Brain microvascular endothelial cell (primary cell): ENCODE measurements around the gene MRPL24.

ENCODE experiments used
- DNase-seq: peaks from one replicate; pipeline ENCODE4 v3.0.0-alpha.2; 2020
- H3K27ac ChIP-seq: fragments of 250-450 bp; sonication (Bioruptor Pico); 2 replicates; pipeline ENCODE4 v1.5.1; 2020; ENCODE audit warnings: mild to moderate bottlenecking, moderate library complexity
- H3K27me3 ChIP-seq: fragments of 250-450 bp; sonication (Bioruptor Pico); replicated peaks from 2 replicates; pipeline ENCODE4 v1.5.1; 2020; ENCODE audit warnings: mild to moderate bottlenecking
- H3K36me3 ChIP-seq: fragments of 250-450 bp; sonication (Bioruptor Pico); replicated peaks from 2 replicates; pipeline ENCODE4 v1.5.1; 2020; ENCODE audit warnings: mild to moderate bottlenecking
- H3K4me3 ChIP-seq: 2 replicates; pipeline ENCODE4 v1.5.1; 2011; ENCODE audit warnings: low read depth, mild to moderate bottlenecking, control low read depth, low read length, moderate library complexity
- in situ Hi-C: cut with HindIII; loops from 2 replicates; pipeline ENCODE4 v1.10.0; 2017; ENCODE audit warnings: low sequenced_read_pairs, low pct_ligation_motif_present
- TF ChIP-seq, protein P1 (sequence below): IDR thresholded peaks from 2 replicates; pipeline ENCODE4 v1.5.1; 2011; ENCODE audit warnings: low read depth, mild to moderate bottlenecking, moderate library complexity, low read length, control low read depth, inconsistent platforms; ENCODE audit errors: missing control alignments

MRPL24 gene

DNA sequence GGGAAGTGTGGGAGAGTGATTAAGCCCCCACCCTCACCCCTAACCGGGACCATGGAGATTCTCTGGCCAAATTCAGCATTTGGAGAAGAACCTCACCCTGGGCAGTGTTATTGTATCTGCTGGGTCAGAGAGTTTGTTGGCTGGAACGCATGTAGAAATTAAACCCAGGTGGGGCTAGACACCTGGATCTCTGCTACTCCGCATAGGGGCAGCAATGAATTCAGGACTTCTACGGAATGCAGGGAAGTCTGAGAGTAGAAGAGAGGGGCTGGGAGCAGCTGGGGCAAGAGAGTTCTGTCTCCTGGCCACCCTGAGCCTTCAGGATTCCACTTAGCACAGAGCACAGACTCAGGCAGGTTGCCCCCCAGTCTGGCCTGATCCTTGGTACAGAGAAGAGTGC, 31.9 kb downstream of the MRPL24 start:
- no peaks in the 10 kb centered on the region for H3K36me3 ChIP-seq
- no peaks in the 10 kb centered on the region for H3K27me3 ChIP-seq
- TF ChIP-seq, protein P1, sequence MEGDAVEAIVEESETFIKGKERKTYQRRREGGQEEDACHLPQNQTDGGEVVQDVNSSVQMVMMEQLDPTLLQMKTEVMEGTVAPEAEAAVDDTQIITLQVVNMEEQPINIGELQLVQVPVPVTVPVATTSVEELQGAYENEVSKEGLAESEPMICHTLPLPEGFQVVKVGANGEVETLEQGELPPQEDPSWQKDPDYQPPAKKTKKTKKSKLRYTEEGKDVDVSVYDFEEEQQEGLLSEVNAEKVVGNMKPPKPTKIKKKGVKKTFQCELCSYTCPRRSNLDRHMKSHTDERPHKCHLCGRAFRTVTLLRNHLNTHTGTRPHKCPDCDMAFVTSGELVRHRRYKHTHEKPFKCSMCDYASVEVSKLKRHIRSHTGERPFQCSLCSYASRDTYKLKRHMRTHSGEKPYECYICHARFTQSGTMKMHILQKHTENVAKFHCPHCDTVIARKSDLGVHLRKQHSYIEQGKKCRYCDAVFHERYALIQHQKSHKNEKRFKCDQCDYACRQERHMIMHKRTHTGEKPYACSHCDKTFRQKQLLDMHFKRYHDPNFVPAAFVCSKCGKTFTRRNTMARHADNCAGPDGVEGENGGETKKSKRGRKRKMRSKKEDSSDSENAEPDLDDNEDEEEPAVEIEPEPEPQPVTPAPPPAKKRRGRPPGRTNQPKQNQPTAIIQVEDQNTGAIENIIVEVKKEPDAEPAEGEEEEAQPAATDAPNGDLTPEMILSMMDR: no peak
- in situ Hi-C loops: no loop called here
- no peak for DNase-seq
- no peak overlapping the region for H3K27ac ChIP-seq
- H3K4me3 ChIP-seq: no peak overlapping the region

DNA sequence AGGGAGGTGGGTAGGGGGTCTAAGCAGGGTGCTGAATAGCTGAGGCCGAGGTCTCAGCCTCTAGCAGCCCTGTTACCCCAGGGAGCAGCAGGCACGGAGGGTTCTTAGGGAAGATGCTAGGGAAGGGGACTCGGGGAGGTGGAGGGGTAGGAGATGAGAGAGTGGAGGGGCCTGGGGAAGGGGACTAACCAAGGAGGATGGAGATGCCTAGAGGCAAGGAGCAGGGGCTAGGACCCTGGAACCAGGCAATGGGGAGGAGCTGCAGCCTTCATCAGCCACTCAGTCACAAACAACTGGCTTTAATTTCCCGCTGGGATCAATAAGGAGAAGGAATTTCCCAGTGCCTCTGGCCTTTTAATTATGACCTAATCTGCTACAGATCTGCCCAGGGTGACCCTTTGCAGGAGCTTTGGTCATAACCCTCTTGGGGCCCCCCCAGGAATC, 32.6 kb downstream of the MRPL24 start:
- TF ChIP-seq, protein P1: no peak
- Histone ChIP-seq H3K36me3 (no peaks in the 10 kb centered on the region), H3K27me3 (no peaks in the 10 kb centered on the region), H3K27ac (no peak overlapping the region), H3K4me3 (no peak overlapping the region)
- in situ Hi-C loops: no loop called here
- DNase-seq: no peak

DNA sequence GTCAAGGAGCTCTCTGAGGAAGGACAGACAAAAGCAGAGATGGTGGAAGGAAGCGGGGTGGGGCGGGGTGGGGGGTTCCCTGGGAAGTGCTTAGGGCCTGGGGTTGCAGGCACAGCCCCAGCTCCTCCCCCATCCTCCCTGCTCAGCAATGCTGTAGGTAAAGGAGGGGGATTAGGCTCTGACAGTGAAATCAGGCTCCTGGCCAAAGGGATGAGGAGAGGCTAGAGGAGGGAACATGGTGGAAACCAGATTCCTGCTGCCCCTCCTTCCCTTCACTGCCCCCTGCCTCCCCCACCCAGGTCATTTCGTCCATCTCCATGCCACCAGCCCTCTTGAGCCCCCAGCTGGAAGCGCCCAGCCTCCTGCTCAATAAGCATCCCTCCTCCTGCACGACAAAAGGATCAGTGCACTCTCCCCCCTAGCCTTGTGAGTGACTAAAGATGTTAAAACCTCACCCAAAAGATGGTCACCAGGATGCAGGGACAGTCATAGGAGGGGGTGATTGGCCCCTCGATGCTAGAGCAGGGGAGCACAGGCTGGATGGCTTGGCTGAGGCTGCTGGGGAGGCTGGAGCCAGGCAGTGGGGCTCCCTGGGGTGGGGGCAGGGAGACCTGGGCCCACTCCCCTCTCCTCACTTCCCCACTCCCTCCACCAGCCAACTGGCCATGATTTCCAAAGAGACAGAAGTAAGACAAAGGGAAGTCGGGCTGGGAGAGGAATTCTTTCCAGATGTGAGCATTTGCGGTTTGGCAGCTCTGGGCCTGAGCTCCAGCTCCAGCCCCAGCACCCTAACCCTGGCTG, 33.3 kb downstream of the MRPL24 start:
- no peak for DNase-seq
- no peaks in the 10 kb centered on the region for H3K27me3 ChIP-seq
- H3K36me3 ChIP-seq: no peaks in the 10 kb centered on the region
- no peak overlapping the region for H3K27ac ChIP-seq
- TF ChIP-seq, protein P1: no peak
- no peak overlapping the region for H3K4me3 ChIP-seq
- in situ Hi-C loops: no loop called here

DNA sequence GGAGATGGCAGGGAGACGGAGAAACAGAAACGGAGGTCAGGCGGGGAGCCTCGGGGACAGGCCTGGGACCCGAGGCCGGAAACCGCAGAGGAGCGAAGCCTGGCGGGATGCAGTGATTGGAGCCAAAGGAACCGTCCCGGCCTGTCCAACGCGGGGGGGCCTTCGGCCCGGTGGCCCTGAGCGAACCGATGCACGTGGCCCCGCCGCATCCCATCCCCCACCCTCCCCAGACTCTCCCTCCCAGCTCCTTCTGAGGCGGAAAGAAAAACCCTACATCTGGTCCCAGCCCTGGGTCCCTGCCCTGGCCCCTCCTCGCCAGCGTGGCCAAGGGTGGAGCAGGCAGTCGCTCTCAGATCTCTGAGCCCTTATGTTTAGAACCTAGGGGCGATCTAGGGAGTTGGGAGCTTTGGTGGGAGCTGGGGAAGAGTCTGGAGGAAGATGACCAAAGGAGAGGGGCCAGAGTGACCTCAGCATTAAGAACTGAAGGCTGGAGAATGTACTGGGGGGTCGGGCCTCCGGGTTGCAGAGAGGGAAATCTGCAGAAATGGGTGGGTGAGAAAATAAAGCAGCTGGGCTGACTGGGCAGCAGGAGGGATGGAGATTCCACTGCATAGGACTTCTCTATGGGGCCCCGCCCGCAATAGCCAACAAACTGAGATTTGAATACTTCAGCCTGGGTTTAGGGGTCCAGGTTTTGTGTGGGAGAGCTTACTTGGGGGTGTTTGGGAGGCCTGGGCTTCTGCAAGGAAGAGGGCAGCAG, 34.1 kb downstream of the MRPL24 start:
- Histone ChIP-seq H3K27me3 (no peaks in the 10 kb centered on the region), H3K4me3 (peak overlapping the region; percentile 40), H3K36me3 (no peaks in the 10 kb centered on the region), H3K27ac (no peak overlapping the region)
- no peak for DNase-seq
- TF ChIP-seq, protein P1: no peak
- in situ Hi-C loops: no loop called here

DNA sequence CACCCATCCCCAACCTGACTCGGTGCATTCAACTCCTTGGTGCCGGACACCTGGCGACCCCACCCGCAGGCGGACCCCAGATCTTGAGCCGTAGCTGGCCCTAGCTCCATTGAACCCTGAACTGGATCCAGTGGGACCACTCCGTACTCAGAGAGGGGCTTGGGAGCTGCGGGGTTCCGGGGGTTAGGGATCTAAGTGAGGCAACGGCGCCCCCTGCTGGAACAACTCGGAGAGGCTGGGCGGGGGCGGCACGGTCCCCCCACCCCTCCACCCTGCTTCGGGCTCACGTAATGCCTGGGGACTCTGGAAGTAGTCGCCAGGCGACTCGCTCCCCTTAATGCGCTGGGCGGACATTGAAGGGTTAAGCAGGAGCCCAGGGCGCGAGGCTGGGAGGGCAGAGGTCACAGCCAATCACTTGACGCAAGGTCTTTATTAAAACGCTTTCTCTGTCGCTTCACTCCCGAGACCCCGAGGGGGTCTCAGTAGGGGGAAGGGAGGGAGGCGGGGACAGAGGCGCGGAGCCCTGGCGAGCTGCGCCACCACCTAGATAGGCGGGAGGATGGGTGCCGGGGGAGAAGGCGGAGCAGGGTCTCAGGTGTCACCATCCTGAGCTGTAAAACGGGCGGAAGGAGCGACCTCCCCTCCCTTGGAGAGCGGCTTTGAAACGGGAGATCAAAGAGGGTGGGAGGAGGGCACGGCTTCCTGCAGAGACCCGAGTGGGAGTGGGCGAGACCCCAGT, 34.8 kb downstream of the MRPL24 start:
- Histone ChIP-seq H3K27me3 (no peaks in the 10 kb centered on the region), H3K27ac (no peak overlapping the region), H3K4me3 (peak overlapping the region; percentile 40), H3K36me3 (no peaks in the 10 kb centered on the region)
- DNase-seq: no peak
- TF ChIP-seq, protein P1: peak; percentile 79
- in situ Hi-C loops: no loop called here
